Sigmoid colon (tissue), 7 donors: ENCODE measurements around the gene SQOR. TPM values are rescaled to one million over a fixed set of nuclear protein-coding genes. Genes with fewer than 3 reads are reported as not detected.

Source experiments
- DNase-seq: peaks from one replicate; pipeline ENCODE4 v3.0.0-alpha.2; 2019
- H3K27ac ChIP-seq, 4 donors: fragments of 200-600 bp; sonication (generic); one replicate each; pipeline ENCODE4 v1.5.1; 2016 to 2019; ENCODE audit warnings: mild to moderate bottlenecking in 1 of 4
- H3K27me3 ChIP-seq, 3 donors: fragments of 200-600 bp; sonication (generic); one replicate each; pipeline ENCODE4 v1.5.1; 2019; ENCODE audit warnings: mild to moderate bottlenecking in 1 of 3
- H3K36me3 ChIP-seq, 4 donors: fragments of 200-600 bp; sonication (generic); one replicate each; pipeline ENCODE4 v1.5.1; 2016 to 2019
- H3K4me1 ChIP-seq, 4 donors: fragments of 200-600 bp; sonication (generic); one replicate each; pipeline ENCODE4 v1.5.1; 2017 to 2019
- H3K4me3 ChIP-seq, 4 donors: fragments of 200-600 bp; sonication (generic); one replicate each; pipeline ENCODE4 v1.5.1; 2017 to 2019; ENCODE audit warnings: mild to moderate bottlenecking in 2 of 4, moderate library complexity in 1 of 4
- H3K9me3 ChIP-seq, 4 donors: fragments of 200-600 bp in 3 of 4; sonication (generic) in 3 of 4; one replicate each; pipeline versions ENCODE4 v1.5.1 to v1.6.1; 2013 to 2019
- CTCF ChIP-seq, 4 experiments: fragments of 450-650 bp in 3 of 4; fragments of 200-600 bp in 1 of 4; IDR thresholded peaks; one replicate each; pipeline ENCODE4 v1.5.1; 2016 to 2019; ENCODE audit warnings: antibody characterized with exemption in 4 of 4, mild to moderate bottlenecking in 3 of 4, moderate library complexity in 2 of 4
- EP300 ChIP-seq, 4 donors: sonication (generic); formaldehyde crosslinking; IDR thresholded peaks; one replicate each; pipeline ENCODE4 v1.6.1; 2017; ENCODE audit warnings: antibody characterized with exemption in 4 of 4
- POLR2A ChIP-seq, 2 donors: fragments of 450-650 bp; IDR thresholded peaks; one replicate each; pipeline ENCODE4 v1.6.1; 2016; ENCODE audit warnings: antibody characterized with exemption in 2 of 2, mild to moderate bottlenecking in 2 of 2, moderate library complexity in 2 of 2
- POLR2AphosphoS5 ChIP-seq, 4 donors: sonication (generic); formaldehyde crosslinking; IDR thresholded peaks; one replicate each; pipeline ENCODE4 v1.6.1; 2017; ENCODE audit warnings: antibody characterized with exemption in 4 of 4
- WGBS, 2 donors: extraction: QIAGEN DNeasy Blood & Tissue Kit; methylation state at CpG; one replicate each; pipeline ENCODE4 v1.1.7; 2013; 5-methylcytosine and 5-hydroxymethylcytosine counted together
- intact Hi-C: fragments of 100-400 bp; cut with DNase I; formaldehyde crosslinking; loops from one replicate; pipeline ENCODE4 v1.15.1; 2023
- polyA plus RNA-seq, 3 donors: library from polyadenylated mRNA; stranded (reverse); fragments of 200-250 nt; gene quantifications; one replicate each; pipeline ENCODE4 v1.2.3, GENCODE V29; 2013
- total RNA-seq, 4 donors: library from RNA; depleted of rRNA; stranded (reverse); fragments of >200 nt; gene quantifications; one replicate each; pipeline ENCODE4 v1.1.0, GENCODE V29; 2016
- donor health status: healthy with polysubstance abuse.
- donor health status: Bipolar disorder and iron deficiency.
- donor health status: healthy.

Gene SQOR
- total and polyA plus RNA-seq, 7 donors = 60.4 to 415 (median 83.4) TPM

- no peak for TF ChIP-seq CTCF (IDR thresholded peaks at IDR 0.05)
- TF ChIP-seq EP300 (IDR thresholded peaks at IDR 0.05) = no peak
- no peak for TF ChIP-seq POLR2AphosphoS5 (IDR thresholded peaks at IDR 0.05)
- TF ChIP-seq POLR2A (IDR thresholded peaks at IDR 0.05) = no peak
- Histone ChIP-seq H3K9me3 (no peaks in the 10 kb centered on the region), H3K4me3 (no peak overlapping the region), H3K27ac (peak overlapping the region in 1 of 4 donors; percentile 63), H3K27me3 (no peaks in the 10 kb centered on the region), H3K4me1 (peaks cover 0 to 31% (median 18%) of the 10 kb centered on the region in 4 donors), H3K36me3 (no peaks in the 10 kb centered on the region)
- no peak for DNase-seq
- intact Hi-C loops = no loop called here
- 87 to 93% methylated on average over 3 of the region's 3 CpGs for WGBS, 2 donors
Measured at GRCh38 chr15:45728641-45729040, 93.8 kb downstream of the SQOR start.

GRCh38 chr15:45729141-45729540, 94.3 kb downstream of the SQOR start:
- no peaks in the 10 kb centered on the region for H3K27me3 ChIP-seq
- intact Hi-C loops = no loop called here
- no peaks in the 10 kb centered on the region for H3K9me3 ChIP-seq
- H3K27ac ChIP-seq = peak overlapping the region in 3 of 4 donors; percentile 22 to 63 (median 56)
- no peak for TF ChIP-seq POLR2A (IDR thresholded peaks at IDR 0.05)
- no peak for TF ChIP-seq CTCF (IDR thresholded peaks at IDR 0.05)
- H3K36me3 ChIP-seq = no peaks in the 10 kb centered on the region
- 80 to 88% methylated on average over 7 of the region's 7 CpGs for WGBS, 2 donors
- peaks cover 0 to 36% (median 19%) of the 10 kb centered on the region in 4 donors for H3K4me1 ChIP-seq
- H3K4me3 ChIP-seq = peak overlapping the region in 2 of 4 donors; percentile 4 to 25
- DNase-seq = no peak

- no peak for TF ChIP-seq POLR2AphosphoS5 (IDR thresholded peaks at IDR 0.05)
- TF ChIP-seq CTCF (IDR thresholded peaks at IDR 0.05) = no peak
- no peak for TF ChIP-seq POLR2A (IDR thresholded peaks at IDR 0.05)
- TF ChIP-seq EP300 (IDR thresholded peaks at IDR 0.05) = no peak
- Histone ChIP-seq H3K4me3 (no peak overlapping the region), H3K4me1 (peaks cover 0 to 44% (median 19%) of the 10 kb centered on the region in 4 donors), H3K9me3 (no peaks in the 10 kb centered on the region), H3K36me3 (no peaks in the 10 kb centered on the region), H3K27ac (peak overlapping the region in 1 of 4 donors; percentile 56), H3K27me3 (no peaks in the 10 kb centered on the region)
- 81 to 94% methylated on average over 1 of the region's 1 CpG for WGBS, 2 donors
- intact Hi-C loops = no loop called here
- DNase-seq = no peak
Measured at GRCh38 chr15:45731343-45731742, 96.5 kb downstream of the SQOR start.

- Histone ChIP-seq H3K4me1 (peaks cover 0 to 44% (median 19%) of the 10 kb centered on the region in 4 donors), H3K27me3 (no peaks in the 10 kb centered on the region), H3K27ac (peak overlapping the region in 2 of 4 donors; percentile 55 to 58), H3K4me3 (no peak overlapping the region), H3K36me3 (no peaks in the 10 kb centered on the region), H3K9me3 (no peaks in the 10 kb centered on the region)
- TF ChIP-seq POLR2AphosphoS5 (IDR thresholded peaks at IDR 0.05) (no peak), EP300 (IDR thresholded peaks at IDR 0.05) (no peak), POLR2A (IDR thresholded peaks at IDR 0.05) (no peak), CTCF (IDR thresholded peaks at IDR 0.05) (no peak)
- DNase-seq = peak; percentile 67
- intact Hi-C loops = no loop called here
- 4 to 40% methylated on average over 2 of the region's 2 CpGs for WGBS, 2 donors
Measured at GRCh38 chr15:45732662-45733061, 97.8 kb downstream of the SQOR start.

- TF ChIP-seq POLR2AphosphoS5 (IDR thresholded peaks at IDR 0.05) = no peak
- no peak for TF ChIP-seq CTCF (IDR thresholded peaks at IDR 0.05)
- TF ChIP-seq POLR2A (IDR thresholded peaks at IDR 0.05) = no peak
- TF ChIP-seq EP300 (IDR thresholded peaks at IDR 0.05) = no peak
- H3K27me3 ChIP-seq = no peaks in the 10 kb centered on the region
- no peak overlapping the region for H3K4me3 ChIP-seq
- no peaks in the 10 kb centered on the region for H3K9me3 ChIP-seq
- intact Hi-C loops = no loop called here
- no peak for DNase-seq
- peaks cover 0 to 44% (median 19%) of the 10 kb centered on the region in 4 donors for H3K4me1 ChIP-seq
- no peaks in the 10 kb centered on the region for H3K36me3 ChIP-seq
- 75 to 92% methylated on average over 5 of the region's 5 CpGs for WGBS, 2 donors
- H3K27ac ChIP-seq = no peak overlapping the region
Measured at GRCh38 chr15:45734260-45734711, 99.5 kb downstream of the SQOR start.
